Measurements from ENCODE around the gene RCN2. TPM values are rescaled to one million over a fixed set of nuclear protein-coding genes. Genes with fewer than 3 reads are reported as not detected.
"Not testable (repeated sequence)": the region's sequence is repeated elsewhere in the genome, so short reads cannot be mapped to it uniquely, and the experiment has no call there.

RCN2 gene
- total RNA-seq: 38.9 and 51.7 TPM in 2 replicates

- peak; percentile 75 for DNase-seq (ENCODE audit: low read depth)
These were observed at the start of gene RCN2 for GRCh38 chr15:76931397-76932134. TSS of gene RCN2 (plus strand) at chr15:76931749. CDS start at chr15:76931842, 93 bp downstream.

GRCh38 chr15:76885212-76885611 is 46.3 kb upstream of the RCN2 start:
- DNase-seq (ENCODE audit: low read depth): no peak

- not testable (repeated sequence) for DNase-seq (ENCODE audit: low read depth)
These were observed 44.0 kb upstream of the RCN2 start for GRCh38 chr15:76887280-76888141.

GRCh38 chr15:76892836-76893235 is 38.7 kb upstream of the RCN2 start:
- not testable (repeated sequence) for DNase-seq (ENCODE audit: low read depth)

GRCh38 chr15:76894174-76894573 is 37.4 kb upstream of the RCN2 start:
- no peak for DNase-seq (ENCODE audit: low read depth)

GRCh38 chr15:76898102-76898501 is 33.4 kb upstream of the RCN2 start:
- no peak for DNase-seq (ENCODE audit: low read depth)

- not testable (repeated sequence) for DNase-seq (ENCODE audit: low read depth)
These were observed 32.2 kb upstream of the RCN2 start for GRCh38 chr15:76899176-76899930.

- DNase-seq (ENCODE audit: low read depth): not testable (repeated sequence)
These were observed 31.6 kb upstream of the RCN2 start for GRCh38 chr15:76899931-76900310.

GRCh38 chr15:76901965-76902364 is 29.6 kb upstream of the RCN2 start:
- no peak for DNase-seq (ENCODE audit: low read depth)

- peak; percentile 42 for DNase-seq (ENCODE audit: low read depth)
These were observed 28.3 kb upstream of the RCN2 start for GRCh38 chr15:76903251-76903681.

GRCh38 chr15:76904461-76905012 is 27.0 kb upstream of the RCN2 start:
- peak; percentile 35 for DNase-seq (ENCODE audit: low read depth)

- DNase-seq (ENCODE audit: low read depth): peak; percentile 66
These were observed 26.3 kb upstream of the RCN2 start, which contains the start of gene SCAPER for GRCh38 chr15:76905013-76905839. TSS of gene SCAPER (minus strand) at chr15:76905340. CDS start at chr15:76883817, 21,523 bp downstream.

GRCh38 chr15:76905855-76906254 is 25.7 kb upstream of the RCN2 start:
- no peak for DNase-seq (ENCODE audit: low read depth)

GRCh38 chr15:76912430-76912829 is 19.1 kb upstream of the RCN2 start:
- peak; percentile 15 for DNase-seq (ENCODE audit: low read depth)

GRCh38 chr15:76913737-76914136 is 17.8 kb upstream of the RCN2 start:
- no peak for DNase-seq (ENCODE audit: low read depth)

- no peak for DNase-seq (ENCODE audit: low read depth)
These were observed 15.2 kb upstream of the RCN2 start for GRCh38 chr15:76916369-76916768.

- no peak for DNase-seq (ENCODE audit: low read depth)
These were observed 3.3 kb upstream of the RCN2 start for GRCh38 chr15:76928201-76928600.

GRCh38 chr15:76929011-76929760 is 2.4 kb upstream of the RCN2 start:
- DNase-seq (ENCODE audit: low read depth): no peak

GRCh38 chr15:76930831-76931396 is 635 bp upstream of the RCN2 start:
- no peak for DNase-seq (ENCODE audit: low read depth)

All from renal cortical epithelial cell (primary cell).